NCI-H146 (cell line): ENCODE data around the gene RIPOR1.
"Not testable (repeated sequence)": the region's sequence is repeated elsewhere in the genome, so short reads cannot be mapped to it uniquely, and the experiment has no call there.

Experiments used
- DNase-seq: peaks from one replicate; lab custom pipeline; 2025; lab: John Stamatoyannopoulos, UW

RIPOR1 gene

DNA sequence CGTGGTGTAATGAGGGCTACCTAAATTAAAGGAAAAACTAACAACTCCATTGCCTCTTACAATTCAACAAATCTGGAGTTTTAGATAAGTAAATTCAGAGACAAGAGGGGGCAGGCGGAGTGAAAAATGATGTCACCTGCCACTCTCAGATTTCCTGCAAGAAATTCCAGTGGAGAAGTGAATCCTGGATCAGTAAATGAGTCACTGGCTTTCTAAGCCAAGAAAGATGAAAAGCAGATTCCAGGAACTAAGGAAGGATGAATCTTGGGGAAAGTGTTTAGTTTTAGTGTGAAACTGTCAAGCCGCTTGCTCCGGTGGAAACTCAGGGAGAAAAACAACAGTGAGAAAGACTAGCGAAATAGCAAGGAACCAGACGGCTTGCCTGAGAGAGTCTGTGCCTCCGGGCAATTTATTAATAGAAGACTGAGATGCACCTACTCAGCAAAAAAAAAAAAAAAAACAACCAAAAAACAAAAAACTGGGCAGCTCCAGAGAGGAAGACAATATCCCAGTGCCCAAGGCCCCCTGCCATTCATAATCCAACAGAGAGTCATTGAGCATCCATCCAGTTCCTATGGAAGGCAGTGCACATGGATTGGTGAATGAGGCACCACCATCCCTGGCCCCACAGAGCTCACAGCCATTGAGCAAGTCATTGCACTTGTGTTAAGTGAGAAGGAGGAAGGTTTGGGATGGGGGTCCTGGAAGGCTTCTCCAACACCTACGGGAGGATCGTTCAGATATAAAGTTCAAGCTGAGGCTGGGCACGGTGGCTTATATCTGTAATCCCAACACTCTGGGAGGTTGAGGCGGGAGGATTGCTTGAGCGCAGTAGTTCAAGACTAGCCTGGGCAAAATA lies 12.1 kb upstream of the RIPOR1 start:
- no peak for DNase-seq

DNA sequence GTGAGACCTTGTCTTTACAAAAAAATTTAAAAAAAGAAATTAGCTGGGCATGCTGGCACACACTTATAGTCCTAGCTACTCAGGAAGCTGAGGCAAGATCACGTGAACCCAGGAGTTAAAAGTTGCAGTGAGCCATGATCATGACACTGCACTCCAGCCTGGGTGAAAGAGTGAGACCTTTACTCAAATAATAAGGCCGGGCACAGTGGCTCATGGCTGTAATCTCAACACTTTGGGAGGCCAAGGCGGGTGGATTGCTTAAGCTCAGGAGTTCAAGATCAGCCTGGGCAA lies 11.5 kb upstream of the RIPOR1 start:
- DNase-seq = no peak

- no peak for DNase-seq
These were observed 10.8 kb upstream of the RIPOR1 start for GRCh38 chr16:67517661-67518423.

DNA sequence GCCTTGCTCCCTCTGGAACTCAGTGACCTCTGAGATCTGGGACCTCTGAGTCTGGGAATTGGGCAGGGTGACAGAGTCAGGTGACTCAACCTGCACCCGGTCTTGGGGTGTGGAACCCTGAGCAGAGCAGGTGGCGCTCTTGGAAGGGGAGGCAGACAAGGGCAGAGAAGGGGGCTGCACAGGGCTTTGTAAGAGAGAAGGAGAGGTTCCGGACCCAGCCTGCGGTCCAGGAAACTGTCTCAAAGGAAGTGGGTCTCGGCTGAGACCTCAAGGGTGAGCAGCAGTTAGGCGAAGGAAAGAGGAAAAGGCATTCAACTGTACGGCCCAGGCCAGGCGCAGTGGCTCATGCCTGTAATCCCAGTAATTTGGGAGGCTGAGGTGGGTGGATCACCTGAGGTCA lies 10.0 kb upstream of the RIPOR1 start:
- no peak for DNase-seq

DNA sequence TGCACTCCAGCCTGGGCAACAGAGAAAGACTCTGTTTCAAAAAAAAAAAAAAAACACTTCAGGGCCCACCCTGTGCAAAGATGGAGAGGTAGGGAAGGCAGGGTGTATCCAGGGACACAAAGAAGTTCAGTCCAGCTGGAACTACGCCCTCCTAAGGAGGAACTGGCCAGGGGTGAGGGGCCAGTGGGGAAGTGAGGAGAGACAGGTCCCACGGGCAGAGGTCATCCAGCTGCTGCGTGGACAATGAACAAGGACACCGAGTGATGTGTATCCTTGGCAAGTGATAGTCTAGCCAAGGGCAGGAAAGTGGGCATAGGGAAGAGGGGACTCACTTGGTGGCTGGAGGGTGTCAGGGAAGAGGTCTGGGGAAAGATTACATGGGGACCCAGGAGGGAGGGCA lies 9.4 kb upstream of the RIPOR1 start:
- DNase-seq = no peak

- DNase-seq = peak; percentile 90
These were observed 7.4 kb upstream of the RIPOR1 start for GRCh38 chr16:67521095-67521804.

DNA sequence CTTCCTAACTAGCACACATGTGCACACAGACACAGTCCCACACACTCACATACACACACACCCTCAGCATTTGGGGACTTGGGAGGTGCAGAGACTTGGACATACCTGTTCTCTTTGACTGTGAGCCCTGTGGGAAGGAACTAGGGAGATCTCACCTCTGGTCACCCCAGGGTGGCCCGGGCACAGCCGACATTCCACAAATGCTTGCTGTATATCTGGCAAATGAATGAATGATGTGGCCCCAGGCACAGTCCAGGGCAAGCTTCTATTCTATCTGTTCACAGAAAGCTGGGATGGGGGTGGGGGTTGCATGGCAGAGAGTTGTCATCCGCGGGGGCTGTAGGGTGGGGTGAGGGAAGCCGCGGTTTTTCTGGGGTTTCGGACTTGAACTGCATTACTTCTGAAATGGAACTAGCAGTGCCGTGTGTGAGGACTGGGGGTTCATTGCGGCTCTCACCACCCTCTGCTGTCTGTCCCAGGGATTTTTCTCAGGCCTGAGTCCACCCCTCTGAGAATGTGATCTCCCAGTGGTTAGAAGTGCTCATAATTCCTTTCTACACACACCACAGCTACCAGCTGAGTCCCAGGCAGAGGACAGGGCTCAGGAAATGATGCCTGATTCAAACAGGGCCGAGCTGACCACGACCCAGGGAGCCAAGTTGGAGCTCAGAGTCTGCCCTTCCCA lies 3.3 kb upstream of the RIPOR1 start:
- DNase-seq = no peak

DNA sequence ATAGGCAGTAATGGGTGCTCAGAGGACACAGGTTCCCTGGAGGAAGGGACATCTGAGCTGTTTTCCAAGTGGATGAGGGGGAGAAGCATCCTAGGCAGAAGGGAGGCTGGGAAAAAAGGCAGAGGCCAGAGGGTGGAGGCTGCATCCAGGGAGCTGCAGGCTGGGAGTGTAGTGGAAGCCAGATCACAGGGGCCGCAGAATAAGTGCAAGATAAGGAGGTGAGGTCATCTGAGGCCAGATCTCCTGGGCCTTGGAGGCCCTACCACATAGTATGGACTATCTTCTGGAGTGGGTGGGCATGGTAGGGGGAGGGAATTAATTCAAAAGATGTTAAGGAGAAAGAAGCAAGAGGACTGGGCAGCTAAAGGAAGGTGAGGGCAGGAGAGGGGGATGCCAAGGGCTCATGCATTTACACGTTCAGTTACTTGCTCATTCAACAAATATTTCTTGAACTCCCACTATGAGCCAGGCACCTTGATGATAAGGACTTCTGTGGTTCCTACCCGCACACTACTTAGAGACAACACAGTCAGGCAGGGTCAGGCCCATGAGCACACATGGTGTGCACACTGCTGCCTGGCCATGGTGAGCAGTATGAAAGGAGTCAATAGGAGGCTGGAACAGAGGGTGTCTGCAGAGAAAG lies 2.4 kb upstream of the RIPOR1 start:
- DNase-seq = no peak

- peak; percentile 55 for DNase-seq
These were observed 397 bp downstream of the RIPOR1 start for GRCh38 chr16:67528870-67529581.

DNA sequence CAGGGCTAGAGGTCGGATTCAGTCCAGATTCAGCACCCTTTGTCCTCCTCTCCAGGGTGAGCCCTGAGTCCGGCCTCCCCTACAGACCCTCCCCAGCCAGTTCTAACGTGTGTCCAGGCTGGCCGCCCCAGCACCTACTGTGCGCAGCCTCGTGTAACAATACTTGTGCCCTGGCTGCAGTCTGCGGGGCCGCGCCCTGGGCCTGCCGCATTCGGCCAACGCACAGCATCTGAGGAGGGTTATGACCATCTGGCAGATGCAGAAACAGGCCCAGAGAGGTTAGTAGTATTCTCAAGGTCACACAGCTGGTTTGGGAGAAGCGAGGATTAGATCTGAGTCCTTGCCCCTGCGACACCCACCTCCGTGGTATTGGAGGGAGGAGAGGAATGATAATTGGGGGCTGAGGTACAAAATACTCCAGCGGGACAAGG lies 968 bp downstream of the RIPOR1 start:
- DNase-seq = no peak

DNA sequence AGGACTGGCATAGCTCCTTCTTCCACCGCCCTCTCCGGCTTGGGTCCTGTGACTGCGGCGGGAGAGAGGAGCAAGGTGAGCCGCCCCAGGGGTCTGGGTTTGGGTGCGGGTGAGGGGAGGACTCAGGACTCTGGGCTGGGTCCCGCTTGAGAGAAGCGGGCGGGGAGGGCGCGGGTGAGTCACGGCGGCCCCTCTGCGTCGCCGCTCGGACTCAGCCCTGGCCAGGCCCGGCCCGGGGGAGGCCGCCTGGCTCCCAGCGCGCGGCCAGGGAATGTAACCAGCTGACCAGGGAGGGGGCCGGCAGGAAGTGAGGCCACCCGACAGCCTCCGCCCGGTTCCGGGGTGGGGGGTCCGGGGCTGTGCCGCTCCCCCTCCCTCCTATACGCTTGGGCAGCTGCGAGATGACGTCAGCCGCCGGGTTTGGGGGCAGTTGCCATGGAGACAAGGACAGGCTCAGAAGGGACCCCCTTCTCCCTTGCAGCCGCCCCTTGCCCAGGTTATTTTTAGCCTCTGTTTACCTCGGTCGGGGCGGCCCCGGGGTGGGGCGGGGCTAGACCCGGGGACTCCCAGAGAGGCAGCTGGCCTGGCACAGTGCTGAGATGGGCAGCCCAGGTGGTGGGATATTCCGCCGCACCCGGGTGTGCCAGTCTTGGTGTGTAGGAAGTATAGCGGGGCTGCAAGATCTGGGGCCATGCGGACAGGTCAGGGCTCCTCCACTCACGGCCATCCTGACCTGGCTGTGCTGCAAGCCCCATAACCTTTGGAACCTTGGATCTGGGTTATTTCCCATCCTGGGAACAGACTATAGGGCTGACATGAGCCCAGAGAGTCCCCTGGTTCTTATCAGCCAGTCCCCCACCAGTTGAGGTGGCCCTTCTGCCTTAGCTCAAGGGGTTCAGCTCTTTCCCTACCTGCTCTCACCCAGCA lies 1.6 kb downstream of the RIPOR1 start:
- peak; percentile 61 for DNase-seq

DNA sequence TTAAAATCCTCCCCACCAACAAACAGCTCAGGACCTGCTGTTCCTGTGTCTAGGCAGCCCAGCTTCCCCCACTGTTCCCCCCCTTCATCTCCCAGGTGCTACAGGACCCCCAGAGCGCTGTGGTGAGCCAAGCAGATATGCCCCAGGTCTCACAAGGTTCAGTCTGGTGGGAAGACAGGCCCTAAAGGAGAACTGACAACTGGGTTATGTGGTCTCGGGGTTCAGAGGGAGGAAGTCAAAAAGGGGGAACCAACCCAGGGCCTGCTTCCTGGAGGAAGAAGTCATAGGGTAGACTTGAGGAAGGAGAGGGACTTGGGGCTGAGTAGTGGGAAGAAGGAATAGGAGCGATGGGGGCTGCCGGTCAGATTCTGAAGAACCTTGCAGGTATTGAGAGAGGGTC lies 2.6 kb downstream of the RIPOR1 start:
- DNase-seq = no peak

DNA sequence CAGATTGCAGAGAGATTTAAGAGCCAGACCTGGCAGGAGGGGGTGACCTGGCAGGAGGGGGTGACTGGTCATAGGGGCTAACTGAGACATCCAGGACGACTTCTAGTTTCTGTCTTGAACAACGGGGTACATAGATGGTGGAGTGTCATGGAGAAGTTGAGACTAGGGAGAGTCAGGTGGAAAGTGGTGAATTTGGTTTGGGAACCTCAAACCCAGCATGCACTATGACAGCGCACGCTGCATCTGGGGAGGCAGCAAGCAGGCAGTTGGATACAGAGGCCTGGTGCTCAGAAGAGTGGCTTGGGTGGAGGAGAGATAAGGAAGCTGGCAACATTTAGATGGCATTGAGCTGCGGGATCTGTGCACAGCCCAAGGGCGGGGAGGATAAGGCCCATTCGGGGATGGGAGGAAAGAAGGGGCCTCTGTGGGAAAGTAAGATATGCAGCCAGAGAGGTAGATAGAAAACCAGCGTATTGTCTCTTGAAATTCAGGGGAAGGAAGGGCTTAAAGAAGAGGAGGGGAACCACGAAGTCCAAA lies 4.5 kb downstream of the RIPOR1 start:
- DNase-seq = no peak

DNA sequence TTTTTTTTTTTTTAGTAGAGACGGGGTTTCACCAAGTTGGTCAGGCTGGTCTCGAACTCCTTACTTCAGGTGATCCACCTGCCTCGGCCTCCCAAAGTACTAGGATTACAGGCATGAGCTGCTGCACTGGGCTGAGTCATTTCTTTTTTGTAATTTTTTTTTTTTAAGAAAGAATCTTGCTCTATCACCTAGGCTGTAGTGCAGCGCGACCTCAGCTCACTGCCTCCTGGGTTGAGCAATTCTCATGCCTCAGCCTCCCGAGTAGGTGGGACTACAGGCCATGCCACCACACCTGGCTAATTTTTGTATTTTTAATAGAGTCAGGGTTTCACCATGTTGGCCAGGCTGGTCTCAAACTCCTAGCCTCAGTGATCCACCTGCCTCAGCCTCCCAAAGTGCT lies 5.4 kb downstream of the RIPOR1 start:
- not testable (repeated sequence) for DNase-seq

DNA sequence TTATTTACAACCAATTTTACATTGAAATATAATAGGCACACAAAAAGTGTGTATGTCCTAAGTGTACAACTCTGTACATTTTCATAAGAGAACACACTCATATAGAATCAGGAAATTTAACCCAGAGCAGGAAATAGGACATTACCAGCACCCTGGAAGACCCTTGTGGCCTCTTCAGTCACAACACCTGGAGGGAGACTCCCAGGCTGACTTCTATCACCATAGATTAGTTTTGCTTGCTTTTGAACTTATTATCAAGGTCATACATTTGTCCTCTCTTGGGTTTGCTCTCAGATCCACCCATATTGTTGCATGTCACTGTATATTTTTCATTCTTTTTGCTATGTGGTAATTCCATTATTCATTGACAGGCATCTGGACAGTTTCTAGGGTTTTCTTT lies 5.8 kb downstream of the RIPOR1 start:
- no peak for DNase-seq

DNA sequence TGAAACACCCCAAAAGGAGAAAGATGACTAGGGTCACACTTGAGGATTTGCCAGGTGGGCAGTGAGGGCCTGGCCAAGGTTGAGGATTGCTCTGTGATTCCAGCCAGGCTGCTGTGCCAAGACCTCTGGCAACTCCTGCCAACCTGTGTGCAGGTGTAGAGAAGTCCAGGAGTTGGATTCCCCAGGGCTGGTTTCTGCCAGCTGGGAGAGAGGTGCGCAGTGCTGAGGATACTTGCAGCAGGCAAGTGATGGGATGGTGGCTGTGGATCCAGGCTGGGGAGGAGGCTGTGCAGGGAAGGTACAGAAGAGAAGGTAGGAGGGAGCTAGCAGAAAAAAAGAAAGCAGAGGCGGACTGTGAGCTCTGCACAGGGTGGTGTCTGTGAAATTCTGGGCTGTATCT lies 6.6 kb downstream of the RIPOR1 start:
- no peak for DNase-seq

GRCh38 chr16:67537270-67537635 lies 8.6 kb downstream of the RIPOR1 start:
- DNase-seq = no peak

DNA sequence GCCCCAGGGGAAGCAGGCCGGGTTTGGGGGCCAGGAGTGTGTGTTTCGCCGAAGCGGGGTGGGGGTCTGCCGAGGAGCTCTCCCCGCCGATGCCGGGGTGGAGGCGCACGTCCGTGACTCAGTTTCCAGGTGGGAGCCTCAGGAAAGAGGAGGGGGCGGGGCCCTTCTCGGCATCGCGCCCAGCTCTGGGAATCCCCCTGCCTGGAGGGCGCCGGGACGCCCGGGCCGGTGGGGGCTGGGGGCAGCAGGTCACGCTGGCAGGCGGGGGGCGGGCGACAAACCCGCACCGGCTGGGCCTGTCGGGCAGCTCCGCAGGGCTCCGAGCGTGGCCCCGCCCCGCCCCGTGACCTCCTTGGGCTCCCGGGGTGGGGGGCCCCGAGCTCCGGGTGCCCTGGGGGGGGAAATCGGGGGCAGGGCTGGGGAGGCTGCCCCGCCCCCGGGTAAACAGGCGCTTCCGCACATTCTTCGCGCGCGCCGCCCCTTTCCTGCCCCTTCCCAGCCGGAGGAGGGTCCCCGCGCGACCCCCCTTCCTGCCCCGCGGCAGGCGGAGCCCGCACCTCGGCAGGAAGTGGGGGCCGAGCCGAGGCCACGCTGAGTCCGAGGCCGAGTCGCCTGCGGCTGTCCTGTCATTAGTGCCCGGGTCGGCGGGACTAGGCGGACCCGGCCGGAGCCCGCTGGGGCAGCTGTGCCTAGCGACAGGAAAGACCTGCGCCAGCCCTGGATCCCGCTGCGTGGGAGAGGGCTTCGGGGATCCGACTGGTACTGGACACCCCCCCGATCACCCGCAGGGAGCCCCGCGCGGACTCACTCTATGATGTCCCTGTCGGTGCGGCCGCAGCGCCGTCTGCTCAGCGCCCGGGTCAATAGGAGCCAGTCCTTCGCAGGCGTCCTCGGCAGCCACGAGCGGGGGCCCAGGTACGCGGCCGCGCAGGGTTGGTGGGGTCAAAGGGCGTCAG lies 9.3 kb downstream of the RIPOR1 start:
- DNase-seq = peak; percentile 58

DNA sequence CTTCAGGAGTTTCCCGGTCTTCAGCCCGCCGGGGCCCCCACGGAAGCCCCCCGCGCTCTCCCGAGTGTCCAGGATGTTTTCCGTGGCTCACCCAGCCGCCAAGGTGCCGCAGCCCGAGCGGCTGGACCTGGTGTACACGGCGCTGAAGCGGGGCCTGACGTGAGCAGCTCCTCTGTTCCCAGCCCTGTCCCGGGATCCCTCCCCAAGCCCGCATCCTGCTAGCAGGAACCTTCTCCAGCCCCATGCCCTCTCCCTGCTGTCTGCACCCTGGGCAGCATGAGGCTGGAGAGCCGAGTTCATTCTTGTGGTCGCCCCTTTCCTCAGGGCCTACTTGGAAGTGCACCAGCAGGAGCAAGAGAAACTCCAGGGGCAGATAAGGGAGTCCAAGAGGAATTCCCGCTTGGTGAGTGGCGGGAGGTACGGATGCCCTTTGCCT lies 10.1 kb downstream of the RIPOR1 start:
- DNase-seq = no peak
